ENCODE results near the gene PEX14.
"Not testable (repeated sequence)": the region's sequence is repeated elsewhere in the genome, so short reads cannot be mapped to it uniquely, and the experiment has no call there.

Gene PEX14

DNA sequence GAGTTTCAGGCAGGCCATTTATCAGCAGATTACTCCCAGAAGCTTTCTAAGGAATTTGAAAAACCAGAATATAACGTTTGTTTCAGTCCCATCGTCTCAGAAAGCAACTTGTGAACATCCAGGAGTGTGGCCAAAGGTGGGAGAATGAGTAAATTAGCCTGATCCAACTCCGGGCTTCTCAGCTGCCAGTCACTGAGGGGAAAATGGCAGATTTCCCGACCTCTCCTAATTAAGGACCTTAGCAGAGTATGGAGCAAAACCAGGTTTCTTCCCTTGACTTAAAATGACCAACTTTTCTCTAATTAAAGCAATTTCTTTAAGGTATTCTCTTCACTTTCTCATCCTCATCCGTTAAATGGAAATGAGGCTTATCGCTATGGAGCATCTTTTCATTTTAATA lies 23.9 kb upstream of the PEX14 start:
- H3K4me3 ChIP-seq (ENCODE audit: low read depth, low read length): no peak overlapping the region
- in situ Hi-C loops (cut with HindIII; ENCODE audit: low sequenced_read_pairs): no loop called here
- TF ChIP-seq, protein P1, sequence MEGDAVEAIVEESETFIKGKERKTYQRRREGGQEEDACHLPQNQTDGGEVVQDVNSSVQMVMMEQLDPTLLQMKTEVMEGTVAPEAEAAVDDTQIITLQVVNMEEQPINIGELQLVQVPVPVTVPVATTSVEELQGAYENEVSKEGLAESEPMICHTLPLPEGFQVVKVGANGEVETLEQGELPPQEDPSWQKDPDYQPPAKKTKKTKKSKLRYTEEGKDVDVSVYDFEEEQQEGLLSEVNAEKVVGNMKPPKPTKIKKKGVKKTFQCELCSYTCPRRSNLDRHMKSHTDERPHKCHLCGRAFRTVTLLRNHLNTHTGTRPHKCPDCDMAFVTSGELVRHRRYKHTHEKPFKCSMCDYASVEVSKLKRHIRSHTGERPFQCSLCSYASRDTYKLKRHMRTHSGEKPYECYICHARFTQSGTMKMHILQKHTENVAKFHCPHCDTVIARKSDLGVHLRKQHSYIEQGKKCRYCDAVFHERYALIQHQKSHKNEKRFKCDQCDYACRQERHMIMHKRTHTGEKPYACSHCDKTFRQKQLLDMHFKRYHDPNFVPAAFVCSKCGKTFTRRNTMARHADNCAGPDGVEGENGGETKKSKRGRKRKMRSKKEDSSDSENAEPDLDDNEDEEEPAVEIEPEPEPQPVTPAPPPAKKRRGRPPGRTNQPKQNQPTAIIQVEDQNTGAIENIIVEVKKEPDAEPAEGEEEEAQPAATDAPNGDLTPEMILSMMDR (IDR thresholded peaks at IDR 0.05; ENCODE audit: low read depth, low read length): no peak
- DNase-seq (ENCODE audit: low read depth, low spot score): no peak

DNA sequence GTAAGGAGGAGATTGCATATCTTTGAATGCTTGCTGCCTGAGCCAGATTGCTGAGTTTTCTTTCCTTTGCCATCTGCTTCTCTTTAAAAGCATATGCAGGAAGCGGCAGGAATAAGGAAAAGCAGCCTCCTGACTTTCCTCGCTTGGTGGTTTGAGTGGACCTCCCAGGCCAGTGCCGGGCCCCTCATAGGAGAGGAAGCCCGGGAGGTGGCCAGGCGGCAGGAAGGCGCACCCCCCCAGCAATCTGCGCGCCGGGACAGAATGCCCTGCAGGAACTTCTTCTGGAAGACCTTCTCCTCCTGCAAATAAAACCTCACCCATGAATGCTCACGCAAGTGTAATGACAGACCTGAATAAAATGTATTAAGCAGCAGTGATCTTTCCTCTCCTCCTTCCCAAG lies 23.5 kb upstream of the PEX14 start:
- peak; percentile 11 for DNase-seq (ENCODE audit: low read depth, low spot score)
- TF ChIP-seq, protein P1 (IDR thresholded peaks at IDR 0.05; ENCODE audit: low read depth, low read length): no peak
- H3K4me3 ChIP-seq (ENCODE audit: low read depth, low read length): no peak overlapping the region
- in situ Hi-C loops (cut with HindIII; ENCODE audit: low sequenced_read_pairs): no loop called here

DNA sequence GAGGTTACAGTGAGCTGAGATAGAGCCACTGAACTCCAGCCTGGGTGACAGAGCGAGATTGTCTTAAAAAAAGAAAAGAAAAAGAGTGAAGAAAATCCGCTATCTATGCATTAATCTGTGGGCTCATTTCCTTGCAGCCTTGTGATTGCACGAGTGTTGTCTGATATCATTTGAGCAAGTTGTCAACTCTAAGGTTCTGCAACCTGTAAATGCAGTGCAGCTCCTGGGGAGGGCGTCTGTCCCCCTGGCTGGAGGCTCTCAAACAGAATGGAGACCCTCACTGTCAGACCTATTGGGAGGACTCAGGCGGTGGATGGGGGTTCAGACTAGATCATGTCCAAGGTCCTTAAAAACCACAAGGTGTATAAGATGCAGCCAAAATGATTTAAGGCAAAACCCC lies 18.7 kb upstream of the PEX14 start:
- in situ Hi-C loops (cut with HindIII; ENCODE audit: low sequenced_read_pairs): no loop called here
- no peak overlapping the region for H3K4me3 ChIP-seq (ENCODE audit: low read depth, low read length)
- TF ChIP-seq, protein P1 (IDR thresholded peaks at IDR 0.05; ENCODE audit: low read depth, low read length): no peak
- DNase-seq (ENCODE audit: low read depth, low spot score): no peak

DNA sequence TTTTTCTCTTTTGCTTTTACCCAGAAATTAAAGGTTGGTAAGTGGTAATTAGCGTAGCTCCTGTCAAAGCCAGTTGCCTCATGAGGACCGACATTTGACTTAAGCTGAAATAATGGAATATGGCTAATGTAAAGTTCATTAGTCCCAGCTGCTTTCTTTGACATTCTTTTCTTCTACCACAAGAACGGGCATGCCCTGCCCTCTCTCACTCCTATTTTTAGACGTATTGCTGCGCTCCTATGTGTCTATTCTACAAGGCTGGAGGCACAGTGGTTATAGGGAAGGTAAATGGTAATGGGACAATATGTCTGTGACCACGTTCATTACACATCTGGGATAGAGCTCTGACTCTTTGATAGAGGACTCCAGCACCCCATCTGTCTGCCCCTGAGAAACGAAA lies 18.1 kb upstream of the PEX14 start:
- in situ Hi-C loops (cut with HindIII; ENCODE audit: low sequenced_read_pairs): no loop called here
- H3K4me3 ChIP-seq (ENCODE audit: low read depth, low read length): no peak overlapping the region
- TF ChIP-seq, protein P1 (IDR thresholded peaks at IDR 0.05; ENCODE audit: low read depth, low read length): no peak
- no peak for DNase-seq (ENCODE audit: low read depth, low spot score)

DNA sequence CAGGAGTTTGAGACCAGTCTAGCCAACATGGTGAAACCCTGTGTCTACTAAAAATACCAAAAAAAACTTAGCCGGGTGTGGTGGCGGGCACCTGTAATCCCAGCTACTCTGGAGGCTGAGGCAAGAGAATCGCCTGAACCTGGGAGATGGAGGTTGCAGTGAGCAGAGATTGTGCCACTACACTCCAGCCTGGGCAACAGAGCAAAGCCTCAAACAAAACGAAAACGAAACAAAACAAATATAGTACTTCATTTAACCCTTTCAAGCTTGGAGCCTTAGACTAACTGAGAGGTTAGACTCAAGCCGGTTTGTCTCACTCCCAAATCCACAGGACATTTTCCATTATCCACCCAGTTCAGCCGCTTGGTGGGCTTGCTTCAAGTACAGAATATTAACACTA lies 17.3 kb upstream of the PEX14 start:
- DNase-seq (ENCODE audit: low read depth, low spot score); H3K4me3 ChIP-seq (ENCODE audit: low read depth, low read length); in situ Hi-C loops (cut with HindIII; ENCODE audit: low sequenced_read_pairs): not testable (repeated sequence)

DNA sequence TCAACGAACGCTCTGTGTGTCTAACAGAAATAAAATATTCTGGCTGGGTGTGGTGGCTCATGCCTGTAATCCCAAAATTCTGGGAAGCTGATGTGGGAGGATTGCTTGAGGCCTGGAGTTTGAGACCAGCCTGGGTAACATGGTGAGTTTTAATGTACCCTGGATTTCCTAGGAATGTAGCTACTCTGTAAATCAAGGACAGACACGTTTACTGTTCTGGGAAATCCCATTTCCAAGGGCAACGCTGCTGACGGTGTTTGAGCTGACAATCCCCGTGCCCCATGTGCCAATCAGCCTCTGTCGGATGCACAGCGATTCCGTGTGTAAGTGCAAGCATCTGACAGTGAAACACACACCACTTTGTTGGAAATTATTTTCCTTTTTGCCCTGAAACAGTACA lies 16.9 kb upstream of the PEX14 start:
- no peak for DNase-seq (ENCODE audit: low read depth, low spot score)
- TF ChIP-seq, protein P1 (IDR thresholded peaks at IDR 0.05; ENCODE audit: low read depth, low read length): no peak
- H3K4me3 ChIP-seq (ENCODE audit: low read depth, low read length): no peak overlapping the region
- in situ Hi-C loops (cut with HindIII; ENCODE audit: low sequenced_read_pairs): no loop called here

DNA sequence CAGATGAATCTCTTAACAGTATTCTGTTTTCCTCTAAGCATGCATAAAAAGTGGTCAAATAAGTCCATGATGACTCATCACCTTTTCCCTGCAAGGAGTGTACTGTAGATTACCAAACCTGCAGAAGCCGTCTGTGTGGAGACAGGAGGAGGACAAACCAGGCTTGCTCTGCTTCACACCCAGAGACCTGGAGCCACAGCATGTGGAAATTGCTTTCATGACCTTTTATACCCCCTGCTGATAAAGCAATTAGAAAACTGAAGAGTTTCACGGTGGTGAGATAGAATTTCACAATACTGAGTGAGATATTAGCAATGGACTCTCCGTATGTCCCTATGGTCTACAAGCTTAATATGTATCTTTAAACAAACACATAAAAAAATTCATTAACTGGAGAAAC lies 15.6 kb upstream of the PEX14 start:
- no peak overlapping the region for H3K4me3 ChIP-seq (ENCODE audit: low read depth, low read length)
- DNase-seq (ENCODE audit: low read depth, low spot score): peak; percentile 80
- in situ Hi-C loops (cut with HindIII; ENCODE audit: low sequenced_read_pairs): no loop called here
- TF ChIP-seq, protein P1 (IDR thresholded peaks at IDR 0.05; ENCODE audit: low read depth, low read length): no peak

Data from astrocyte of the spinal cord (primary cell).